Activated T-helper 2 cell treated with anti-CD3 and anti-CD28 coated beads, Interferon-gamma antibody, Interleukin-2, Interleukin-4, amounts not matched to agents 10 μg/mL and 5 μg/mL and 100 μg/mL, durations not matched to agents 14 hours and 24 hours and 36 hours (primary cell): ENCODE results near the gene SLC19A3. TPM values are rescaled to one million over a fixed set of nuclear protein-coding genes. Genes with fewer than 3 reads are reported as not detected.
"Not testable (repeated sequence)": the region's sequence is repeated elsewhere in the genome, so short reads cannot be mapped to it uniquely, and the experiment has no call there.

ENCODE experiments used
- DNase-seq: peaks from one replicate; pipeline ENCODE4 v3.0.0; 2021; ENCODE audit warnings: low spot score
- H3K27ac Mint-ChIP-seq: one replicate; pipeline ENCODE4 v1.8.0; 2021; ENCODE audit warnings: mixed read lengths
- H3K27me3 Mint-ChIP-seq: one replicate; pipeline ENCODE4 v1.8.0; 2021; ENCODE audit warnings: low read depth, mixed read lengths
- H3K36me3 Mint-ChIP-seq: one replicate; pipeline ENCODE4 v1.8.0; 2021; ENCODE audit warnings: low read depth, mixed read lengths
- H3K4me1 Mint-ChIP-seq: one replicate; pipeline ENCODE4 v1.8.0; 2021; ENCODE audit warnings: low read depth, mixed read lengths
- H3K4me3 Mint-ChIP-seq: one replicate; pipeline ENCODE4 v1.8.0; 2021; ENCODE audit warnings: low read depth, mild to moderate bottlenecking, moderate library complexity, mixed read lengths
- H3K9me3 Mint-ChIP-seq: one replicate; pipeline ENCODE4 v1.8.0; 2021; ENCODE audit warnings: mixed read lengths
- intact Hi-C: fragments of 100-400 bp; cut with micrococcal nuclease; formaldehyde crosslinking; loops from one replicate; pipeline ENCODE4 v1.15.1; 2023
- total RNA-seq: library from RNA; stranded (reverse); gene quantifications from 2 replicates; pipeline ENCODE4 v1.2.3, GENCODE V29; 2022

The SLC19A3 gene
- total RNA-seq, 1 donor from 2014 or later: not detected

GRCh38 chr2:227687189-227687588 is 30.6 kb downstream of the SLC19A3 start:
- no peaks in the 10 kb centered on the region for H3K9me3 Mint-ChIP-seq
- no peak for DNase-seq
- no peaks in the 10 kb centered on the region for H3K4me1 Mint-ChIP-seq
- intact Hi-C loops: no loop called here
- H3K27me3 Mint-ChIP-seq: peaks cover 2% of the 10 kb centered on the region
- H3K27ac Mint-ChIP-seq: no peak overlapping the region
- H3K4me3 Mint-ChIP-seq: no peak overlapping the region
- no peaks in the 10 kb centered on the region for H3K36me3 Mint-ChIP-seq

GRCh38 chr2:227684258-227684657 is 33.6 kb downstream of the SLC19A3 start:
- Mint-ChIP-seq H3K36me3 (no peaks in the 10 kb centered on the region), H3K9me3 (no peaks in the 10 kb centered on the region), H3K4me3 (no peak overlapping the region), H3K27ac (no peak overlapping the region), H3K27me3 (no peaks in the 10 kb centered on the region), H3K4me1 (no peaks in the 10 kb centered on the region)
- intact Hi-C loops: no loop called here
- DNase-seq: no peak

GRCh38 chr2:227677928-227678327 is 39.9 kb downstream of the SLC19A3 start:
- Mint-ChIP-seq H3K4me1 (no peaks in the 10 kb centered on the region), H3K4me3 (no peak overlapping the region), H3K9me3 (no peaks in the 10 kb centered on the region), H3K36me3 (no peaks in the 10 kb centered on the region), H3K27me3 (no peaks in the 10 kb centered on the region), H3K27ac (no peak overlapping the region)
- intact Hi-C loops: no loop called here
- DNase-seq: no peak

- Mint-ChIP-seq H3K36me3 (no peaks in the 10 kb centered on the region), H3K27ac (no peak overlapping the region), H3K4me1 (no peaks in the 10 kb centered on the region), H3K4me3 (no peak overlapping the region), H3K9me3 (no peaks in the 10 kb centered on the region), H3K27me3 (peaks cover 5% of the 10 kb centered on the region)
- DNase-seq: no peak
- intact Hi-C loops: no loop called here
Measured at GRCh38 chr2:227674485-227674884, 43.3 kb downstream of the SLC19A3 start.

GRCh38 chr2:227673620-227674019 is 44.2 kb downstream of the SLC19A3 start:
- H3K27ac Mint-ChIP-seq, H3K4me3 Mint-ChIP-seq, H3K36me3 Mint-ChIP-seq, H3K4me1 Mint-ChIP-seq, H3K27me3 Mint-ChIP-seq, DNase-seq, intact Hi-C loops, H3K9me3 Mint-ChIP-seq: not testable (repeated sequence)

DNA sequence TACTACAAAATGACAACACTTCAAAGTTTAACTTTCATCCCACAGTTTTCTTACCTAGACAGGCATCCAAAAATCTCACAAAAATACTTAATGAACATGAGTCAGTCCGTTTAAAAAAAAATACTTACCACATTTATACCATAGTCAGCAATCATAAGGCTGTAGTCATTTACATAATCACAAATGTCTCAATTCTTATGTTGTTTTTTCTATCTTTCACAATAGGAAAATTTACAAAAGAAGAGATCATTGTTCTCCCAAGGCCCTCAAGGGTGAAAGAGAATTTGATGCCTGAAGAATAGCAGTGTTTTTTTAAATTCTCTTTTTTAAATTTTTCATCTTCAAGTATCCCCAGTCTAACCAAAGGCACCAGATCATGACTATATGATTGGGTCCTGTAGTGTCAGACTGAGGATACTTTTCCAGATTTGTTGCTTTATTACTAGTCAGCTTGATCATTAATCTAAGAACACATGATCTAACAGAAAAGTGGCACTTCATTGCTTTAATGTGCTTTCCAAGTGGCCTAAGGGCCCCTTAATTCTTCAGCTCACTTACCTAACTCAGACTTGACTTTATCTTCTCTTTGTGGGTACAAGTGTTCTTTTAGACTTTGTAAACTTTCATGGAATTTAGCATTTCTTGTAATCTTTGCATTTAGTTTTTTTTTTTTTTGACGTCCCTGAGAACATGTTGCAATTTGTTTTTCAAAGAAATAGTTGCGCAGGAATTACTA is 46.5 kb downstream of the SLC19A3 start:
- DNase-seq: no peak
- Mint-ChIP-seq H3K27ac (no peak overlapping the region), H3K36me3 (no peaks in the 10 kb centered on the region), H3K4me1 (no peaks in the 10 kb centered on the region), H3K9me3 (no peaks in the 10 kb centered on the region), H3K4me3 (no peak overlapping the region), H3K27me3 (peaks cover 5% of the 10 kb centered on the region)
- intact Hi-C loops: no loop called here

DNA sequence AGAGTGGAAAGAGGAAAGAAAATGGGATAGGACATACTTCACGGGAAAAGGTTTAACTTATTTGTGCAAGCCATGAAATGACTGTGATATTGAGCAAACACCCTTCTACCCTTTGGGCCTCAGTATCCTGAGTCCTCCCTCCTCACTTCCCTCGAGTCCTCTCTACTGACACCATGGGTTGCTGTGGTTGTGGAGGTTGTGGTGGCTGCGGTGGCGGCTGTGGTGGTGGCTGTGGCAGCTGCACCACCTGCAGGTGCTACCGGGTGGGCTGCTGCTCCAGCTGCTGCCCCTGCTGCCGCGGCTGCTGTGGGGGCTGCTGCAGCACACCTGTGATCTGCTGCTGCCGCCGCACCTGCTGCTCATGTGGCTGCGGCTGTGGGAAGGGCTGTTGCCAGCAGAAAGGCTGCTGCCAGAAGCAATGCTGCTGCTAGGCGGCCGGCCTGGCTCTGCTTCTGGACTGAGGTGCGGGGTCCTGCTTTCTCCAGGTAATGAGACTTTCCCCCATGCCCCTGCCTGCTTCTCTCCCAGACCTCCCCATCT is 51.1 kb downstream of the SLC19A3 start, which contains the start of gene SCYGR5:
Gene SCYGR5 (plus strand): TSS at position 174 of the 540 bp plus-strand sequence. CDS start 0 bp downstream, at position 174.
- H3K9me3 Mint-ChIP-seq, H3K4me3 Mint-ChIP-seq, H3K27me3 Mint-ChIP-seq, DNase-seq, H3K36me3 Mint-ChIP-seq, H3K27ac Mint-ChIP-seq, H3K4me1 Mint-ChIP-seq, intact Hi-C loops: not testable (repeated sequence)

- H3K9me3 Mint-ChIP-seq: no peaks in the 10 kb centered on the region
- DNase-seq: no peak
- H3K4me3 Mint-ChIP-seq: no peak overlapping the region
- H3K36me3 Mint-ChIP-seq: no peaks in the 10 kb centered on the region
- H3K27me3 Mint-ChIP-seq: no peaks in the 10 kb centered on the region
- intact Hi-C loops: no loop called here
- H3K4me1 Mint-ChIP-seq: no peaks in the 10 kb centered on the region
- no peak overlapping the region for H3K27ac Mint-ChIP-seq
Measured at GRCh38 chr2:227665189-227665940, 52.5 kb downstream of the SLC19A3 start.

GRCh38 chr2:227661827-227662226 is 56.0 kb downstream of the SLC19A3 start:
- intact Hi-C loops: no loop called here
- no peak for DNase-seq
- Mint-ChIP-seq H3K9me3 (no peaks in the 10 kb centered on the region), H3K4me3 (no peak overlapping the region), H3K4me1 (no peaks in the 10 kb centered on the region), H3K27ac (no peak overlapping the region), H3K27me3 (peaks cover 2% of the 10 kb centered on the region), H3K36me3 (no peaks in the 10 kb centered on the region)

- no peaks in the 10 kb centered on the region for H3K36me3 Mint-ChIP-seq
- H3K4me3 Mint-ChIP-seq: no peak overlapping the region
- H3K4me1 Mint-ChIP-seq: no peaks in the 10 kb centered on the region
- intact Hi-C loops: no loop called here
- no peak overlapping the region for H3K27ac Mint-ChIP-seq
- no peaks in the 10 kb centered on the region for H3K9me3 Mint-ChIP-seq
- peaks cover 2% of the 10 kb centered on the region for H3K27me3 Mint-ChIP-seq
- no peak for DNase-seq
Measured at GRCh38 chr2:227661025-227661649, 56.7 kb downstream of the SLC19A3 start.

DNA sequence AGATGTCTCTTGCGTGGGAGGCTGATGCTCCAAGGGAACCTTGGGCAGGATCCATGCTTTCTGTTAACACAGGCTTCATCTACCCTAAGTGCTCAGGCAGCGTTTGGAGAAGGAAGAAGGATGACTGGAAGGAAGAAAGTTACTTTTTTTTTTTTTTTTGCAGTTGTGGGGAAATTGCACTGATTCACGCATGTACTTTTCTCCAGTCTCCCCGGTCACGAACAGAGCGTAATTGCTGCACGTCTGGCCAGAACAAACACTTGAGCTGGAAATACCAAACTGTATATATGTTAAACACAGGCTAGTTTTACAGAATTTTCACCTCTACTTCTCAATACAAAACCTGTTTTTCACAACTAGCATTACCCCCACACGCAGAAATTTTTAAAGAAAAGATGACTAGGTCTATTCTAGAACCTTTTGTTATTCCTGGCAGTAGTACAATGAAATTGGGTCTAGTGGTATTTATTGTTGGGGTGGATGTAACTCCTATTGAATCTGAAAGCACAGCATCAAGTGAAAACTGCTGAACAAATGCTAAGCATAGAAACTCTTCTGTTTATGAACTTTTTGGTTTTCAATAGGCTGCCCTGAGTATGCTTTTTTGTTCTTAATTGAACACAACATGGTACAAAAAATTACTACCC is 60.5 kb downstream of the SLC19A3 start:
- no peak for DNase-seq
- no peaks in the 10 kb centered on the region for H3K9me3 Mint-ChIP-seq
- intact Hi-C loops: no loop called here
- H3K36me3 Mint-ChIP-seq: no peaks in the 10 kb centered on the region
- H3K4me3 Mint-ChIP-seq: no peak overlapping the region
- H3K27ac Mint-ChIP-seq: no peak overlapping the region
- peaks cover 3% of the 10 kb centered on the region for H3K27me3 Mint-ChIP-seq
- H3K4me1 Mint-ChIP-seq: peaks cover 2% of the 10 kb centered on the region

GRCh38 chr2:227655454-227655853 is 62.4 kb downstream of the SLC19A3 start:
- Mint-ChIP-seq H3K27ac (no peak overlapping the region), H3K4me3 (no peak overlapping the region), H3K4me1 (peaks cover 2% of the 10 kb centered on the region), H3K27me3 (peaks cover 3% of the 10 kb centered on the region), H3K9me3 (no peaks in the 10 kb centered on the region), H3K36me3 (no peaks in the 10 kb centered on the region)
- intact Hi-C loops: no loop called here
- DNase-seq: no peak
